Measurements from ENCODE around the gene HP1BP3. TPM values are rescaled to one million over a fixed set of nuclear protein-coding genes. Genes with fewer than 3 reads are reported as not detected.

The HP1BP3 gene
- total RNA-seq, 1 experiment from 2014 or later = 251 TPM

DNA sequence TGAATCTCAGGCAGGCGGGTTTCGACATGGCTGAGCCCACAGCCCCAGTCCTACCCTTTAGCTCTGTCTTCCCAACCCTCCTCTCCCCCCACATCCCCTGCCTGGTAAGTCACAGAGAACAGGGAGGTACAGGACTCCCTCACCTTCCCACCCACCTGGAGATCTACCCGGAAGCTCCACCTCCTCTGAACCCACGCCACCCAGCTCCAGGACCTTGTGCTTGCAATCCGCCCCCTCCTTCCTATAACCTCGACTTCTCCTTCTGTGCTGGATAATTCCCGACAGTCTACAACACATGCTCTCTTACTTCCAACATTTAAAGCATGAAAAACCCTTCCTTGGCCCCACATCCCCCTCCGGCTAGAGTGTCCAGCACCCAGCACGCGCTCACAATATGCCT lies 91.6 kb downstream of the HP1BP3 start:
- CTCF ChIA-PET = interaction anchor here (0.6 kb wide), 1 partner anchor 547 kb away, joined by 4 read pairs; no protein-coding TSS in a partner anchor
- H3K9me2 ChIP-seq (ENCODE audit: insufficient read depth) = no peaks in the 10 kb centered on the region
- intact Hi-C loops (cut with micrococcal nuclease; ENCODE audit: unreplicated experiment) = loop anchor here (5.0 kb wide), 1 partner anchor 37 kb away; the partner anchor contains the start of gene SH2D5
- peaks cover 5% of the 10 kb centered on the region; the same call in 1 of the 2 replicates for H3K4me1 ChIP-seq (replicated peaks; ENCODE audit: insufficient read depth)
- H3K27me3 ChIP-seq (ENCODE audit: insufficient read depth, low read depth) = no peaks in the 10 kb centered on the region
- H3K4me3 ChIP-seq = no peak overlapping the region
- BruUV-seq (replicated peaks) = no TSS peak
- H3K27ac ChIP-seq = no peak overlapping the region
- no peak overlapping the region for H2AFZ ChIP-seq
- no peak for DNase-seq
- H3F3A ChIP-seq (ENCODE audit: insufficient read depth, low read depth) = no peaks in the 10 kb centered on the region; the same call in 1 of the 2 replicates
- TF ChIP-seq, protein P1, sequence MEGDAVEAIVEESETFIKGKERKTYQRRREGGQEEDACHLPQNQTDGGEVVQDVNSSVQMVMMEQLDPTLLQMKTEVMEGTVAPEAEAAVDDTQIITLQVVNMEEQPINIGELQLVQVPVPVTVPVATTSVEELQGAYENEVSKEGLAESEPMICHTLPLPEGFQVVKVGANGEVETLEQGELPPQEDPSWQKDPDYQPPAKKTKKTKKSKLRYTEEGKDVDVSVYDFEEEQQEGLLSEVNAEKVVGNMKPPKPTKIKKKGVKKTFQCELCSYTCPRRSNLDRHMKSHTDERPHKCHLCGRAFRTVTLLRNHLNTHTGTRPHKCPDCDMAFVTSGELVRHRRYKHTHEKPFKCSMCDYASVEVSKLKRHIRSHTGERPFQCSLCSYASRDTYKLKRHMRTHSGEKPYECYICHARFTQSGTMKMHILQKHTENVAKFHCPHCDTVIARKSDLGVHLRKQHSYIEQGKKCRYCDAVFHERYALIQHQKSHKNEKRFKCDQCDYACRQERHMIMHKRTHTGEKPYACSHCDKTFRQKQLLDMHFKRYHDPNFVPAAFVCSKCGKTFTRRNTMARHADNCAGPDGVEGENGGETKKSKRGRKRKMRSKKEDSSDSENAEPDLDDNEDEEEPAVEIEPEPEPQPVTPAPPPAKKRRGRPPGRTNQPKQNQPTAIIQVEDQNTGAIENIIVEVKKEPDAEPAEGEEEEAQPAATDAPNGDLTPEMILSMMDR (conservative IDR thresholded peaks at IDR 0.05) = no peak
- no peak for TF ChIP-seq EZH2 (IDR thresholded peaks at IDR 0.05; ENCODE audit: low read depth)
- H4K20me1 ChIP-seq (ENCODE audit: insufficient read depth) = no peaks in the 10 kb centered on the region
- H3K36me3 ChIP-seq (ENCODE audit: low read depth) = no peaks in the 10 kb centered on the region
- POLR2A ChIA-PET (ENCODE audit: unreplicated experiment) = no interaction called here
- no peaks in the 10 kb centered on the region for H3K9me3 ChIP-seq (ENCODE audit: insufficient read depth, low read depth)
- no peak overlapping the region for H3K4me2 ChIP-seq
- no peaks in the 10 kb centered on the region for H3K79me2 ChIP-seq (ENCODE audit: low read depth)

DNA sequence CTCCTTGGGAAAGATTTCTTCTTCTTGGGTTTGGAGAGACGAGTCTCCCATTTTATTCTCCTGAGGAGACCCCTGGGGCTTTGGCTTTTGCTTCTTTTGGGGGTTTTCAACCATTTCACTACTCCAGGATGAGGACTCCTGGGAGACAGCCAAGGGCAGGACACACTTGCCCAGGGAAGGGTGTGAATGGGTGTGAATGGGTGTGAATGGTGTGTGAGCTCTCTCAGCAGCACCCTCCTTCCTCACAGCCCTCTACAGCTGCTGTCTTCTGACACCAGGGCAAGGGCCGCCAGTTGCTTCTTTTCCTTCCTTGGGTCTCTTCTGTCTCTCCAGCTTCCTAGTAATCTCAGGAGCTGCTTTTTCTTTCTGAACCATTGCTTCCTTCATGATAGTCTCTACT lies 93.5 kb downstream of the HP1BP3 start:
- no TSS peak for BruUV-seq (replicated peaks)
- Histone ChIP-seq H3K27ac (no peak overlapping the region), H3K36me3 (ENCODE audit: low read depth) (no peaks in the 10 kb centered on the region), H3K4me1 (replicated peaks; ENCODE audit: insufficient read depth) (peaks cover 5% of the 10 kb centered on the region; the same call in 1 of the 2 replicates), H4K20me1 (ENCODE audit: insufficient read depth) (no peaks in the 10 kb centered on the region), H2AFZ (no peak overlapping the region), H3K4me2 (no peak overlapping the region), H3K9me2 (ENCODE audit: insufficient read depth) (no peaks in the 10 kb centered on the region), H3K9me3 (ENCODE audit: insufficient read depth, low read depth) (no peaks in the 10 kb centered on the region), H3K27me3 (ENCODE audit: insufficient read depth, low read depth) (no peaks in the 10 kb centered on the region), H3K79me2 (ENCODE audit: low read depth) (no peaks in the 10 kb centered on the region), H3F3A (ENCODE audit: insufficient read depth, low read depth) (no peaks in the 10 kb centered on the region; the same call in 1 of the 2 replicates), H3K4me3 (no peak overlapping the region)
- ChIA-PET CTCF (interaction anchor here (0.6 kb wide), 1 partner anchor 120 kb away, joined by 9 read pairs; no protein-coding TSS in a partner anchor), POLR2A (ENCODE audit: unreplicated experiment) (no interaction called here)
- intact Hi-C loops (cut with micrococcal nuclease; ENCODE audit: unreplicated experiment) = no loop called here
- TF ChIP-seq, protein P1 (conservative IDR thresholded peaks at IDR 0.05) = no peak
- TF ChIP-seq EZH2 (IDR thresholded peaks at IDR 0.05; ENCODE audit: low read depth) = no peak
- DNase-seq = no peak

Other genes starting within 250 kb of the HP1BP3 start
- gene FAM43B, start 234.7 kb downstream of the HP1BP3 start, total RNA-seq (2021) = not detected in 2 replicates
- gene CDA, start 198.2 kb downstream of the HP1BP3 start, total RNA-seq (2021) = 41.9 and 56.6 TPM in 2 replicates
- gene PINK1, start 153.8 kb downstream of the HP1BP3 start, total RNA-seq (2021) = 46.5 and 48.6 TPM in 2 replicates
- 210 and 251 TPM in 2 replicates for gene DDOST, start 125.9 kb downstream of the HP1BP3 start, total RNA-seq (2021)
- 1.2 and 1.7 TPM in 2 replicates for gene KIF17, start 69.3 kb downstream of the HP1BP3 start, total RNA-seq (2021)
- 1.1 and 1.5 TPM in 2 replicates for gene SH2D5, start 54.6 kb downstream of the HP1BP3 start, total RNA-seq (2021)

Data from PC-9 (cell line).